Measurements from ENCODE around the gene PCDHGA1. TPM values are rescaled to one million over a fixed set of nuclear protein-coding genes. Genes with fewer than 3 reads are reported as not detected.

The PCDHGA1 gene
- polyA plus RNA-seq, 1 donor (not counting 4 experiments of a cell fraction or from before 2014, with no cell fraction given), result 0.09 TPM

GRCh38 chr5:141490271-141490670 is 160.0 kb downstream of the PCDHGA1 start:
- no peaks in the 10 kb centered on the region for H3K9me3 ChIP-seq (ENCODE audit: control insufficient read depth, low read depth, low read length)
- peaks cover 0 to 3% of the 10 kb centered on the region in 2 experiments for H3K36me3 ChIP-seq (ENCODE audit: control insufficient read depth in 2 of 2, extremely low read depth in 1 of 2, insufficient read depth in 2 of 2, low read length in 2 of 2)
- H3K4me3 ChIP-seq (ENCODE audit: control insufficient read depth in 2 of 3, extremely low read depth in 1 of 3, insufficient read depth in 2 of 3, low read depth in 1 of 3, low read length in 3 of 3), result no peak overlapping the region
- no peaks in the 10 kb centered on the region for H4K20me1 ChIP-seq (ENCODE audit: control insufficient read depth, extremely low read depth, insufficient read depth, low read length)
- no peaks in the 10 kb centered on the region for H3K9me1 ChIP-seq (ENCODE audit: control insufficient read depth, extremely low read depth, insufficient read depth, low read length)
- peaks cover 21% of the 10 kb centered on the region for H3K4me1 ChIP-seq (ENCODE audit: control insufficient read depth, extremely low read depth, insufficient read depth, low read length)
- no peaks in the 10 kb centered on the region for H3K79me2 ChIP-seq (ENCODE audit: control insufficient read depth, insufficient read depth, low read length)
- no peak overlapping the region for H2AFZ ChIP-seq (ENCODE audit: control insufficient read depth, low read length)
- dilution Hi-C loops (cut with MboI; ENCODE audit: extremely low pct_ligation_motif_present, low sequenced_read_pairs), result no loop called here
- no peak for FAIRE-seq
- DNase-seq (ENCODE audit: low read depth, low spot score), result no peak
- no peak for TF ChIP-seq CTCF (optimal IDR thresholded peaks at IDR 0.05 in 1 of 3, IDR thresholded peaks at IDR 0.05 in 1 of 3, conservative IDR thresholded peaks at IDR 0.05 in 1 of 3; ENCODE audit: extremely low read depth in 1 of 3, insufficient read depth in 2 of 3, low read length in 3 of 3)
- no peak for TF ChIP-seq EZH2 (IDR thresholded peaks at IDR 0.05; ENCODE audit: low read length)
- H3K27ac ChIP-seq (ENCODE audit: control insufficient read depth, insufficient read depth, low read length), result no peak overlapping the region
- no peak overlapping the region for H3K4me2 ChIP-seq (ENCODE audit: control insufficient read depth, extremely low read depth, insufficient read depth, low read depth, low read length)
- no peak overlapping the region for H3K9ac ChIP-seq (ENCODE audit: control insufficient read depth, extremely low read depth, insufficient read depth, low read length)
- H3K27me3 ChIP-seq (ENCODE audit: control insufficient read depth, extremely low read depth, insufficient read depth, low read length), result no peaks in the 10 kb centered on the region

DNA sequence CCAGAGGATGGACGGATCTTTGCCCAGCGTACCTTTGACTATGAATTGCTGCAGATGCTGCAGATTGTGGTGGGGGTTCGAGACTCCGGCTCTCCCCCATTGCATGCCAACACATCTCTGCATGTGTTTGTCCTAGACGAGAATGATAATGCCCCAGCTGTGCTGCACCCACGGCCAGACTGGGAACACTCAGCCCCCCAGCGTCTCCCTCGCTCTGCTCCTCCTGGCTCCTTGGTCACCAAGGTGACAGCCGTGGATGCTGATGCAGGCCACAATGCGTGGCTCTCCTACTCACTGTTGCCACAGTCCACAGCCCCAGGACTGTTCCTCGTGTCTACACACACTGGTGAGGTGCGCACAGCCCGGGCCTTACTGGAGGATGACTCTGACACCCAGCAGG is 160.5 kb downstream of the PCDHGA1 start:
- no peak overlapping the region for H3K4me2 ChIP-seq (ENCODE audit: control insufficient read depth, extremely low read depth, insufficient read depth, low read depth, low read length)
- H2AFZ ChIP-seq (ENCODE audit: control insufficient read depth, low read length), result no peak overlapping the region
- H3K36me3 ChIP-seq (ENCODE audit: control insufficient read depth in 2 of 2, extremely low read depth in 1 of 2, insufficient read depth in 2 of 2, low read length in 2 of 2), result peaks cover 0 to under 1% of the 10 kb centered on the region in 2 experiments
- H3K4me1 ChIP-seq (ENCODE audit: control insufficient read depth, extremely low read depth, insufficient read depth, low read length), result peaks cover 21% of the 10 kb centered on the region
- no peak for FAIRE-seq
- no peaks in the 10 kb centered on the region for H3K27me3 ChIP-seq (ENCODE audit: control insufficient read depth, extremely low read depth, insufficient read depth, low read length)
- H3K79me2 ChIP-seq (ENCODE audit: control insufficient read depth, insufficient read depth, low read length), result no peaks in the 10 kb centered on the region
- no peak overlapping the region for H3K4me3 ChIP-seq (ENCODE audit: control insufficient read depth in 2 of 3, extremely low read depth in 1 of 3, insufficient read depth in 2 of 3, low read depth in 1 of 3, low read length in 3 of 3)
- no peak overlapping the region for H3K27ac ChIP-seq (ENCODE audit: control insufficient read depth, insufficient read depth, low read length)
- no peak for TF ChIP-seq CTCF (optimal IDR thresholded peaks at IDR 0.05 in 1 of 3, IDR thresholded peaks at IDR 0.05 in 1 of 3, conservative IDR thresholded peaks at IDR 0.05 in 1 of 3; ENCODE audit: extremely low read depth in 1 of 3, insufficient read depth in 2 of 3, low read length in 3 of 3)
- no peak for TF ChIP-seq EZH2 (IDR thresholded peaks at IDR 0.05; ENCODE audit: low read length)
- no peaks in the 10 kb centered on the region for H4K20me1 ChIP-seq (ENCODE audit: control insufficient read depth, extremely low read depth, insufficient read depth, low read length)
- dilution Hi-C loops (cut with MboI; ENCODE audit: extremely low pct_ligation_motif_present, low sequenced_read_pairs), result no loop called here
- H3K9me3 ChIP-seq (ENCODE audit: control insufficient read depth, low read depth, low read length), result no peaks in the 10 kb centered on the region
- no peaks in the 10 kb centered on the region for H3K9me1 ChIP-seq (ENCODE audit: control insufficient read depth, extremely low read depth, insufficient read depth, low read length)
- no peak for DNase-seq (ENCODE audit: low read depth, low spot score)
- H3K9ac ChIP-seq (ENCODE audit: control insufficient read depth, extremely low read depth, insufficient read depth, low read length), result no peak overlapping the region

Measured in keratinocyte (primary cell).